ENCODE results near the gene C2CD4A.

Gene C2CD4A

DNA sequence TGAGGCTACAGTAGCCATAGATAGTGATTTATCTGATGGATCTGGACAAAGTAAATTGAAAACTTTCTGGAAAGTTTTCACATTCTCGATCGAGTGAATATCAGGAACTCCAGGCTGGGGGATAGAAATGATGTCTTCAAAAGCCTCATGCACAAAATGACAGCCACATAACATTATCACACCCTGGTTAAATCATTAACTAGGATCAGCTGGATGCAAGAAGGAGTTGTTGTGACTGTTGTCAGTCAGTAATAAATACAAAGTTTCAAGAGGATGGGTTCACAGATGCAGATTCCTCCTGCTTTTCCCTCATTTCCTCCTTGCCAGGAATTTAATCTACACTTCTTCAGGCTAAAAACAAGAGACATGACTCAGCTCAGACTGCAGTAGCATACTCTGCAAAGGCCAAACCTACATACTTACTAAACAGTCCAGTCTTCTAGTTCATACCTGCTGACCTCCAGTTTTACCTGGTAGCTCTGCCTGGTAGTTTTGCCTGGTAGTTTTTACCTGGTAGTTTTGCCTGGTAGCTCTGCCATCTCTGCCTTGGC is 40.9 kb downstream of the C2CD4A start:
- H3K4me3 ChIP-seq (ENCODE audit: low read depth, low read length): no peak overlapping the region
- H3K9me3 ChIP-seq: no peaks in the 10 kb centered on the region

DNA sequence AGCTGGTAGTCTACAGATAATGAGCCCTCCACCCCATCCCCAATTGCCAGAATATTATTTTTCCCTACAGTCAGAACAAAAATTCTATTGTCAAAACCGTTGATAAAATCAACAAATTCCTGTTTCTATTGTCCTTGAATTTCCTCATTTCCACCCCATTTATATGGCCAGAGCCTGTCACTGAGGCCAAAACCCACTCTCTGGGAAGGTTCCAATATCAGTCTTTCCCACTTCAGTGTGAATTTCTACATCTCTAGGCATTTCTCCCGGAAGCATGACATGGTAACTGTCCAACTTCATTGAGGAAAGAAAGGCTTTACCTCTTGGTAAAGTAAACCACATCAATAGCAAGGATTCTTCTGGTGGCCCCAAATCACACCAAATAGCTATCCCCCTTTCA is 41.6 kb downstream of the C2CD4A start:
- no peak overlapping the region for H3K4me3 ChIP-seq (ENCODE audit: low read depth, low read length)
- no peak for DNase-seq
- H3K4me1 ChIP-seq: peaks cover 48% of the 10 kb centered on the region
- H3K27me3 ChIP-seq: no peaks in the 10 kb centered on the region
- H3K36me3 ChIP-seq: no peaks in the 10 kb centered on the region
- TF ChIP-seq, protein P1, sequence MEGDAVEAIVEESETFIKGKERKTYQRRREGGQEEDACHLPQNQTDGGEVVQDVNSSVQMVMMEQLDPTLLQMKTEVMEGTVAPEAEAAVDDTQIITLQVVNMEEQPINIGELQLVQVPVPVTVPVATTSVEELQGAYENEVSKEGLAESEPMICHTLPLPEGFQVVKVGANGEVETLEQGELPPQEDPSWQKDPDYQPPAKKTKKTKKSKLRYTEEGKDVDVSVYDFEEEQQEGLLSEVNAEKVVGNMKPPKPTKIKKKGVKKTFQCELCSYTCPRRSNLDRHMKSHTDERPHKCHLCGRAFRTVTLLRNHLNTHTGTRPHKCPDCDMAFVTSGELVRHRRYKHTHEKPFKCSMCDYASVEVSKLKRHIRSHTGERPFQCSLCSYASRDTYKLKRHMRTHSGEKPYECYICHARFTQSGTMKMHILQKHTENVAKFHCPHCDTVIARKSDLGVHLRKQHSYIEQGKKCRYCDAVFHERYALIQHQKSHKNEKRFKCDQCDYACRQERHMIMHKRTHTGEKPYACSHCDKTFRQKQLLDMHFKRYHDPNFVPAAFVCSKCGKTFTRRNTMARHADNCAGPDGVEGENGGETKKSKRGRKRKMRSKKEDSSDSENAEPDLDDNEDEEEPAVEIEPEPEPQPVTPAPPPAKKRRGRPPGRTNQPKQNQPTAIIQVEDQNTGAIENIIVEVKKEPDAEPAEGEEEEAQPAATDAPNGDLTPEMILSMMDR (IDR thresholded peaks at IDR 0.05; ENCODE audit: low read depth, low read length): no peak
- H3K9me3 ChIP-seq: no peaks in the 10 kb centered on the region

More for the DNA sequence above, 40.9 kb downstream of the C2CD4A start:
- Histone ChIP-seq H3K27me3 (no peaks in the 10 kb centered on the region), H3K36me3 (no peaks in the 10 kb centered on the region), H3K4me1 (peaks cover 47% of the 10 kb centered on the region)
- DNase-seq: no peak
- TF ChIP-seq, protein P1 (IDR thresholded peaks at IDR 0.05; ENCODE audit: low read depth, low read length): no peak

DNA sequence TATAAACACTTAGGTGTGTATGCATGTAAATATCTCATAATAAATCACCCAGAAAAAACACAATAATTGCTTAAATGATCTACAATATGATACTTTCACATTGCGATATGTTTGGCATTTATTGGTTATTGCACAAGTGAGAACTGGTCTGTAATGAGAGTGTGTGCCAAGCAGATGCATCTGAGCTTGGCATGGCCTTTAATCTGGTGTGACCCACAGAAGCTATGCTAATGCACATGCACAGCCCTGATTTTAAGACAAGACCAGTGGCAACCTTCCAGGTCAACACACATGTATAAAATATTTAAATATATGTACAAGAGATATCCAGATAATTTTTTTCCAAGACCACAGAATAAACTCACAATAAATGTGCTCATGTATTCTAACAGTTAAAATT is 42.7 kb downstream of the C2CD4A start:
- no peaks in the 10 kb centered on the region for H3K36me3 ChIP-seq
- no peak overlapping the region for H3K4me3 ChIP-seq (ENCODE audit: low read depth, low read length)
- peak; percentile 67 for DNase-seq

DNA sequence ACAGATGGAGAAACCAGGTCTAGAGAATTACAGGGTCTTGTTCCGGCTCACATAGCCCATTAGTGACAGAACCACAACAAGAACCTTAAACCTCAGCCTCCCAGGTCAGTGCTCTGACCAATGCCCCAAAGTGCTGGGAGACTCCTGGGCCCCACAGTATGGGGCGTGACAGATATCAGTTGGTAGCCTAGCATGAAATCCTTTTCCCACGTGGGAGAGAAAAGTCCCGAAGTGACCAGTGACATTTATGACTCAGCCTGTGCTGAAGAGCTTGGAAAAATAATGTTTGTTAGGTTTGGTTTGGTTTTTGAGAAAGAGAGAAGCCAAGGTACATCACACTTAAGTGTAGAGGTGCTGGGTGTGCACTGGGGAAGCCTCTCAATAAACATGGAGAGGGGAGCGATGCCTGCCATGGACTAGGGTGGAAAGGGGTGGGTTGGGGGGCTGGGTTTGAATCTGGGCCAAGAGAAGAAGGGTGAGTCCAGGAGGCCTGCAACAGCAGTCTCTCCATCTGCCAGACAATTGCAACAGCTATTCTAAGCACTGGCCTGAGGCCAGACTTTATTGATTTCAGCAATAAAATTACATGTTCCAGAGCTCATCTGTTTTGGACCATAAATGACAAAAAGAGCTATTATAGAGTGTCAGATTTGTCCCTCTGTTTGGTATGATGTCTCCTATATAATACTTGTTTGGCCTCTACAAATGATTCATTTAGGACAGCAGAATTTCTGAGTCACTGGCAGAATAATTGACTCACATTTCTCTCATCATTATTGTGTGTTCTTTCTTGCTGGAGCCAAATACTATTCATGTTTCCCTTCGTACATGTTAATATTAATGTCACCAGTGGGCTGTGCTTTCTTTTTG is 43.4 kb downstream of the C2CD4A start:
- Histone ChIP-seq H3K27me3 (no peaks in the 10 kb centered on the region), H3K4me1 (peaks cover 45% of the 10 kb centered on the region), H3K4me3 (ENCODE audit: low read depth, low read length) (peak overlapping the region; percentile 35), H3K36me3 (no peaks in the 10 kb centered on the region), H3K9me3 (no peaks in the 10 kb centered on the region)
- DNase-seq: peak; percentile 92
- TF ChIP-seq, protein P1 (IDR thresholded peaks at IDR 0.05; ENCODE audit: low read depth, low read length): no peak

More for the DNA sequence above, 42.7 kb downstream of the C2CD4A start:
- TF ChIP-seq, protein P1 (IDR thresholded peaks at IDR 0.05; ENCODE audit: low read depth, low read length): no peak
- peaks cover 47% of the 10 kb centered on the region for H3K4me1 ChIP-seq
- H3K9me3 ChIP-seq: no peaks in the 10 kb centered on the region
- H3K27me3 ChIP-seq: no peaks in the 10 kb centered on the region

DNA sequence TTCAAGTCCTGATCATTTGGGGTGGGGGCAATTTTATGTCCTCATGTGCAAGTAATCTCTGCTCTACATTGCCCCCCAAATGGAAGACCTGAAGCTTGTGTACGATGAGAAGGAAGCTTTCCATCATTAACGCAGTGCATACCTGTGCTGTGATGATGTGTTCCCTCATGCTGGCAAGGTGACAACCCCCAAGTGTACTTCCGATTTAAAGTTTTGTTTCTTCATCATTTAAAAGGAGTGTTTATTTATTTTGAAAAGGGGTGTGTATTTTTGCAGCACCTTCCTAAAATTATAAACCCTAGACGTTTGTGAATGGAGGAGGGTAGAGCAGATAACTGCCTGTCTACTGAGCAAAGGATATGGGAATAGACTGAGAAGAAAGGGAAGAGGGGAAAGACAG is 45.3 kb downstream of the C2CD4A start:
- H3K4me3 ChIP-seq (ENCODE audit: low read depth, low read length): no peak overlapping the region
- TF ChIP-seq, protein P1 (IDR thresholded peaks at IDR 0.05; ENCODE audit: low read depth, low read length): no peak
- no peaks in the 10 kb centered on the region for H3K9me3 ChIP-seq
- H3K36me3 ChIP-seq: no peaks in the 10 kb centered on the region
- no peaks in the 10 kb centered on the region for H3K27me3 ChIP-seq
- H3K4me1 ChIP-seq: peaks cover 42% of the 10 kb centered on the region
- DNase-seq: no peak

Measured in BE2C (cell line).